ENCODE results near the gene UBR2.
"Not testable (repeated sequence)": the region's sequence is repeated elsewhere in the genome, so short reads cannot be mapped to it uniquely, and the experiment has no call there.

UBR2 gene

GRCh38 chr6:42693725-42694323 is 130.0 kb downstream of the UBR2 start:
- no peak for DNase-seq (ENCODE audit: low read depth in 2 of 2)

- no peak for DNase-seq (ENCODE audit: low read depth in 2 of 2)
These were observed 130.8 kb downstream of the UBR2 start for GRCh38 chr6:42694586-42694985.

DNA sequence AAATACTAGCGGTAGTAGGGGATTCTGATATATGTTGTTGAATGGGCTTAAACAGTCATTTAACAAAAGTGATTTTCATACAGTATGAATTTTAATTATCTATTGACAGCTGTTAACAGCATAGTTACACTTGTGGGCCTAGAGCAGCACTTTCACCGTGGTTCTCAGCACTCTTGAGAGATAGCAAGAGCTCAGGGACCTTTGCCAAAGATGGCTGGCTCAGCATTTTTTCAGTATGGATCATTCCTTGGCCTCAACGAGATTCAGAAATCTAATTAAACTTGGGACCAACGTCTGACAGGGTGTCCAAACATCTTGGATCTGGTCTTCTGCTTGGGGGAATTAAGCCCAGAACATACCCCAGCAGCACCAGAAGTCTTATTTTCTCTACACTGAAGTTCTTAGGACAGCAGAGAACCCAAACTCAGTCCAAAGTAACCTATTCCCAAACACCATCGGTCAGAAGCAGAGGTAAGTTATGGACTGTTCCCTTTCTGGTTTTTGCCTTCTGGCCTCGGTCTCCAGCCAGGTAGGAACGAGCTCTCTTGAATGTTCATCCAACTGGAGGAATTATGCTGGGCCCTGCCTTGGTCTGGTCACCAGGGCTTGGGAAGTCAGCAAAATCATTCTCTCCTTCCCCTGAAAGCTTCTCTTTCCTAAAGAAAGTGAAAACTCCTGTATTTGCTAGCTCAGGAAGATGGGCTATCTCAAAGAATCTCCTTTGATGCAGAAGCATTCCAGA is 132.9 kb downstream of the UBR2 start:
- DNase-seq (ENCODE audit: low read depth in 2 of 2): no peak

DNA sequence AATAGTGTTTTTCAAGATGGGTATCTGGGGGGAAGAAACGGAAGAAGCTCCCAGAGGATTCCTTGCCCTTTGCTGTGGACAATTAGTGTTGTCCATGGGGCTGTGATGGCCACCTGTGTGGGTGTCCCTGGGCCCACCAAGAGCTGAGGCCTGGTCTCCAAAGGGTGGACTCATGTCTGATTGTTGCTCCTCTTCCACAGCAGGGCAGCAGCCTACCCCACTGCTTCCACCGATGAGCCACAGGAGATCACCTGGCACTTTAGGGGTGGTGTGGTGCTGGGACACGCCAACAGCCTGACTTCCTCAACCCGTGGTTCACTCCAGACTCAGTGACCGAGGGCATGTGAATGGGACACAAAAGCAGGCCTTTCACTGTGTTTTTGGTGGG is 133.4 kb downstream of the UBR2 start:
- no peak for DNase-seq (ENCODE audit: low read depth in 2 of 2)

- DNase-seq (ENCODE audit: low read depth in 2 of 2): no peak
These were observed 134.4 kb downstream of the UBR2 start for GRCh38 chr6:42698217-42698616.

GRCh38 chr6:42702200-42702599 is 138.4 kb downstream of the UBR2 start:
- no peak for DNase-seq (ENCODE audit: low read depth in 2 of 2)

DNA sequence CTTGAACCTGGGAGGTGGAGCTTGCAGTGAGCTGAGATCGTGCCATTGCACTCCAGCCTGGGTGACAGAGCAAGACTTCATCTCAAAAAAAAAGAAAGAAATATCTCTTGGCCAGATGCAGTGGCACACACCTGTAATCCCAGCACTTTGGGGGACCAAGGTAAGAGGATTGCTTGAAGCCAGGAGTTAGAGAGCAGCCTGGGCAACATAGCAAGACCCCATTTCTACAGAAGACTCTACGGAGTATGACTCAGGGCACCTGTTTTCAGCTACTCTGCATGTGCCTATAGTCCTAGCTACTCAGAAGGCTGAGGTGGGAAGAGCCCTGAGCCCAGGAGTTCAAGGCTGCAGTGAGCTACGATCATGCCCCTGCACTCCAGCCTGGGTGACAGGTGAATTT is 139.0 kb downstream of the UBR2 start:
- not testable (repeated sequence) for DNase-seq (ENCODE audit: low read depth in 2 of 2)

GRCh38 chr6:42704251-42704936 is 140.6 kb downstream of the UBR2 start:
- no peak for DNase-seq (ENCODE audit: low read depth in 2 of 2)

GRCh38 chr6:42704937-42705374 is 141.1 kb downstream of the UBR2 start:
- no peak for DNase-seq (ENCODE audit: low read depth in 2 of 2)

- DNase-seq (ENCODE audit: low read depth in 2 of 2): no peak
These were observed 143.8 kb downstream of the UBR2 start for GRCh38 chr6:42707595-42707994.

DNA sequence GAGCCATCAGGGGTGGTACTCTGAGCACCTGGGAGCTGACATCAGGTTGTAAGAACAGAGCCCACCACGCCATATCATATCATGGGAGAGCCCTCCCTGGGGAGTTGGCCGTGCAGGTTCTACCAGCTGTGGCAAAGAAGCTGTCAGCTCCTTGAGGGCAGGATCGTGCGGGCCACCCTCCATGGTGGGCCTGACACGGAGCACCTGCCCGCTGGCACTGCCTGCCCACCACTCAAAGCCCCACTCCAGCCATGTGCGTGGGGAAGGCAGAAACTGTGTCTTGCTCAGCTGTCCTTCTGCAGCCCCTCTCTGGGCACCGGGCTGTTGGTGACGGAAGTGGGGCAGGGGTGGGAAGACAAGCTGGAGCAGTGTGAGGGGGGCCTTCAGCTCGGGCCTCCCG is 144.3 kb downstream of the UBR2 start:
- no peak for DNase-seq (ENCODE audit: low read depth in 2 of 2)

DNA sequence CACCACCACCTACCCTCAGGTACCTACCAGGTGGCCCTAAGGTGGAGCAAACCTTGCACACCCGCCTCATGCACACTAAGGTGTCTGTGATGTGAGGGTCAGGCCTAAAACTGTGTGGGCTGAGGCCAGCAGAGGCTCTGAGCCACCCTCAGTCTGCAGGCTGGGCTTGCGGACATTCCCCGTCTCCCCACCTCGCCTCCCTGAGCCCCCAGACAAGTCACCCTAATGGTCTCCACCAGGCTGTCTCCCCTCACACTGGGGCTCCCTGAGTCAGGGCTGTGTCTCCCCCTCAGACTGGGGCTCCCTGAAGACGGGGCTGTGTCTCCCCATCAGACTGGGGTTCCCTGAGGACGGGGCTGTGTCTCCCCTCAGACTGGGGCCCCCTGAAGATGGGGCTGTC is 146.0 kb downstream of the UBR2 start:
- DNase-seq (ENCODE audit: low read depth in 2 of 2): no peak

- DNase-seq (ENCODE audit: low read depth in 2 of 2): no peak
These were observed 146.5 kb downstream of the UBR2 start for GRCh38 chr6:42710316-42710715.

- no peak for DNase-seq (ENCODE audit: low read depth in 2 of 2)
These were observed 148.1 kb downstream of the UBR2 start for GRCh38 chr6:42711930-42712329.

DNA sequence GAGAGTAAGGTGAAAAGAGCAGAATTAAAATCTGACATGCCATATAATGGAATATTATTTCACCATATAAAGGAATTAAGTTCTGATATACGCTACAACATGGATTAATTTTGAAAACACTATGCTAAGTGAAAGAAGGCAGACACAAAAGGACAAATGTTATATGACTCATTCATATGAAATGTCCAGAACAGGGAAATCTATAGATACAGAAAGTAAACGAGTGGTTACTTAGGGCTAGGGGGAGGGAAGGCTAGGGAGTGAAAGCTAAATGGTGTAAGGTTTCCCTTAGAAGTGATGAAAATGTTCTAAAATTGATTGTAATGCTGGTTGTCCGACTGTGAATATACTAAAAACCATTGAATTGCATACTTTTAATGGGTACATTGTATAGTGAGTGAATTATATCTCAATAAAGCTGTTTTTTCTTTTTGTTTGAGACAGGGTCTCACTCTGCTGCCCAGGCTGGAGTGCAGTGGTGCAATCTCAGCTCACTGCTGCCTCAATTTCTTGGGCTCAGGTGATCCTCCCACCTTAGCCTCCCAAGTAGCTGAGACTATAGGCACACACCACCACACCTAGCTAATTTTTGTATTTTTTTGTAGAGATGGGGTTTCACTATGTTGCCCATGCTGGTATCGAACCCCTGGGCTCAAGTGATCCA is 150.4 kb downstream of the UBR2 start:
- no peak for DNase-seq (ENCODE audit: low read depth in 2 of 2)

- DNase-seq (ENCODE audit: low read depth in 2 of 2): no peak
These were observed 152.0 kb downstream of the UBR2 start for GRCh38 chr6:42715871-42716270.

- DNase-seq (ENCODE audit: low read depth in 2 of 2): no peak
These were observed 156.9 kb downstream of the UBR2 start for GRCh38 chr6:42720739-42721138.

GRCh38 chr6:42722497-42722896 is 158.7 kb downstream of the UBR2 start, which contains the start of gene PRPH2:
Gene PRPH2 (minus strand): TSS chr6:42722597. CDS start chr6:42722334, 263 bp downstream.
- no peak for DNase-seq (ENCODE audit: low read depth in 2 of 2)

DNA sequence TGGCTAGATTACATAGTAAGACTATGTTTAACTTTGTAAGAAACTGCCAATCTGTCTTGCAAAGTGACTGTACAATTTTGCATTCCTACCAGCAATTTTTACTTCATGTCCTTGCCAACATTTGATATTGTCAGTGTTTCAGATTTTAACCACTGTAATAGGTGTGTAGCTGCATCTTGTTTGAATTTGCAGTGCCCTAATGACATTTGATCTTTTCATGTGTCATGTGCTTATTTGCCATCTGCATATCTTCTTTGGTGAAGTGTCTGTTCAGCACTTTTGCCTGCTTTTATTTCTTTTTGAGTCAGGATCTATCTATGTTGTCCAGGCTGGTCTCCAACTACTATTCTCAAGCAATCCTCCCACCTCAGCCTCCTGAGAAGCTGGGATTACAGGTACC is 161.0 kb downstream of the UBR2 start:
- no peak for DNase-seq (ENCODE audit: low read depth in 2 of 2)

DNA sequence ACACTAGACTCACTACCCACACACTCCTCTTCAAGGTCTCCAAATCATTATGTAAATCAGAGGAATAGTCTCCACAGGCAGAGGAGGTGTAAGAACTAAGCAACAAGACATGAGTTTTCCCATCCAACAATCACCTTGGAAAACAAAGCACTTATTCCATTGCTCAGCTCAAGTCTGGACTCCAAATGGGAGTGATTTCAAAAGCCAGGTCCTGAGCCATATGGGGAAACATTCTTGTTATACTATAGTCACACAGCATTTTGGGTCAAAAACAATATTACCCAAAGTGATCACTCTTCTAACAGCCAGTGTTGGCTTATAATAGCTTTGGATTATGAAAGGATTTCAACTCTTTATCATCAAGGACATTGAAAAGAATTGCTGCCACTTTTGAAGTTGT is 162.2 kb downstream of the UBR2 start:
- DNase-seq (ENCODE audit: low read depth in 2 of 2): no peak

GRCh38 chr6:42726485-42727086 is 162.8 kb downstream of the UBR2 start:
- peak; percentile 60 to 65 for DNase-seq (ENCODE audit: low read depth in 2 of 2)

DNA sequence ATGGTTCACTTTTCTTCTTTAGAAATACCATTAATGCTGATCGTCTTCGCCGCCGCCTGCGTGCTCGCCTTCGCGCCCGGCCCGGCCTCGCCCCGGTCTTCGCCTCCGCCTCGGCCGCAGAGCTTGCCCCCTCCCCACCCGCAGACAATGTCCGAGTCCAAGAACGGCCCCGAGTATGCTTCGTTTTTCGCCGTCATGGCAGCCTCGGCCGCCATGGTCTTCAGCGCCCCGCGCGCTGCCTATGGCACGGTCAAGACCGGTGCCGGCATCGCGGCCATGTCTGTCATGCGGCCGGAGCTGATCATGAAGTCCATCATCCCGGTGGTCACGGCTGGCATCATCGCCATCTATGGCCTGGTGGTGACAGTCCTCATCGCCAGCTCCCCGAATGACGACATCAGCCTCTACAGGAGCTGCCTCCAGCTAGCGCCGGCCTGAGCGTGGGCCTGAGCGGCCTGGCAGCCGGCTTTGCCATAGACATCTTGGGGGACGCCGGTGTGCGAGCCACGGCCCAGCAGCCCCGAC is 163.3 kb downstream of the UBR2 start:
- DNase-seq (ENCODE audit: low read depth in 2 of 2): no peak
